Kidney epithelial cell (primary cell): ENCODE measurements around the gene CSPG4. TPM values are rescaled to one million over a fixed set of nuclear protein-coding genes. Genes with fewer than 3 reads are reported as not detected.
A peak's percentile ranks its signal among the peaks of the same experiment; 100 is the strongest.
"Not testable (repeated sequence)": the region's sequence is repeated elsewhere in the genome, so short reads cannot be mapped to it uniquely, and the experiment has no call there.

Experiments used
- DNase-seq: peaks from one replicate; pipeline ENCODE4 v3.0.0-alpha.2; 2010; ENCODE audit warnings: low read depth
- H3K27me3 ChIP-seq: 2 replicates; pipeline ENCODE4 v1.6.0; 2011; ENCODE audit warnings: low read length; ENCODE audit not compliant: control insufficient read depth, insufficient read depth
- H3K36me3 ChIP-seq: 2 replicates; pipeline ENCODE4 v1.5.1; 2011; ENCODE audit warnings: low read length; ENCODE audit not compliant: control insufficient read depth, insufficient read depth
- H3K4me3 ChIP-seq: 2 replicates; pipeline ENCODE4 v1.5.1; 2011; ENCODE audit warnings: low read depth, mild to moderate bottlenecking, control low read depth, low read length
- total RNA-seq: library from RNA; depleted of rRNA; stranded (reverse); fragments of >200 nt; gene quantifications from 2 replicates; pipeline ENCODE4 v1.2.3, GENCODE V29; 2015
- TF ChIP-seq, protein P1 (sequence below): IDR thresholded peaks from 2 replicates; pipeline ENCODE4 v1.5.1; 2011; ENCODE audit warnings: mild to moderate bottlenecking, moderate library complexity, low read length, control low read depth, inconsistent platforms; ENCODE audit not compliant: insufficient read depth, poor library complexity, severe bottlenecking

The CSPG4 gene
- total RNA-seq, 1 donor from 2014 or later, result 1.7 TPM

DNA sequence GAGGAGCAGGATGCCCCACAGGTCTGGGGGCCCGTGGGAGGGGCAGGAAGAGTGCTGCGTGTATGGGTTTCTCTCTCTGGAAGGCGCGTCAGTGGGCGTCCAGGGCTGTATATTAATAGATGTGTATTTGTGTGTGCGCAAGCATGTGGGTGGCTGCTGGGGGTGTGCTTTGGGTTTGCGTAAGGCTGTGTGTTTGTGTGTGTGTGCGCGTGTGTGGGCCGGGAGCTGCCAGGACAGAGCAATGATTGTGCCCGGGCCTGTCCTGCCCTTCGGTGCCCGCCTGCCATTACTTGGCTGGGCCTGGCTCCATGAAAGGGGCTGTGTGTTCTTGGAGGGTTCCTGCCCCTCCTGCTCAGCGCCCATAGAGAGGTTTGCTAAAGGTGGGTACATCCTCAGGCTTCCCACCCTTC, 16.3 kb downstream of the CSPG4 start:
- Histone ChIP-seq H3K4me3 (no peak overlapping the region), H3K36me3 (no peaks in the 10 kb centered on the region), H3K27me3 (no peaks in the 10 kb centered on the region)
- DNase-seq, result no peak
- TF ChIP-seq, protein P1, sequence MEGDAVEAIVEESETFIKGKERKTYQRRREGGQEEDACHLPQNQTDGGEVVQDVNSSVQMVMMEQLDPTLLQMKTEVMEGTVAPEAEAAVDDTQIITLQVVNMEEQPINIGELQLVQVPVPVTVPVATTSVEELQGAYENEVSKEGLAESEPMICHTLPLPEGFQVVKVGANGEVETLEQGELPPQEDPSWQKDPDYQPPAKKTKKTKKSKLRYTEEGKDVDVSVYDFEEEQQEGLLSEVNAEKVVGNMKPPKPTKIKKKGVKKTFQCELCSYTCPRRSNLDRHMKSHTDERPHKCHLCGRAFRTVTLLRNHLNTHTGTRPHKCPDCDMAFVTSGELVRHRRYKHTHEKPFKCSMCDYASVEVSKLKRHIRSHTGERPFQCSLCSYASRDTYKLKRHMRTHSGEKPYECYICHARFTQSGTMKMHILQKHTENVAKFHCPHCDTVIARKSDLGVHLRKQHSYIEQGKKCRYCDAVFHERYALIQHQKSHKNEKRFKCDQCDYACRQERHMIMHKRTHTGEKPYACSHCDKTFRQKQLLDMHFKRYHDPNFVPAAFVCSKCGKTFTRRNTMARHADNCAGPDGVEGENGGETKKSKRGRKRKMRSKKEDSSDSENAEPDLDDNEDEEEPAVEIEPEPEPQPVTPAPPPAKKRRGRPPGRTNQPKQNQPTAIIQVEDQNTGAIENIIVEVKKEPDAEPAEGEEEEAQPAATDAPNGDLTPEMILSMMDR, result no peak

- no peak for DNase-seq
- TF ChIP-seq, protein P1, result no peak
- no peaks in the 10 kb centered on the region for H3K36me3 ChIP-seq
- H3K27me3 ChIP-seq, result no peaks in the 10 kb centered on the region
- H3K4me3 ChIP-seq, result no peak overlapping the region
Observed at GRCh38 chr15:75695634-75696310, 16.9 kb downstream of the CSPG4 start.

GRCh38 chr15:75695220-75695619, 17.4 kb downstream of the CSPG4 start:
- TF ChIP-seq, protein P1, result no peak
- Histone ChIP-seq H3K4me3 (no peak overlapping the region), H3K36me3 (no peaks in the 10 kb centered on the region), H3K27me3 (no peaks in the 10 kb centered on the region)
- no peak for DNase-seq

GRCh38 chr15:75694241-75695182, 18.1 kb downstream of the CSPG4 start:
- Histone ChIP-seq H3K4me3 (no peak overlapping the region), H3K27me3 (no peaks in the 10 kb centered on the region), H3K36me3 (no peaks in the 10 kb centered on the region)
- TF ChIP-seq, protein P1, result peak; percentile 64
- DNase-seq, result peak; percentile 75

- no peak overlapping the region for H3K4me3 ChIP-seq
- no peaks in the 10 kb centered on the region for H3K36me3 ChIP-seq
- DNase-seq, result no peak
- TF ChIP-seq, protein P1, result no peak
- H3K27me3 ChIP-seq, result no peaks in the 10 kb centered on the region
Observed at GRCh38 chr15:75693501-75694240, 19.0 kb downstream of the CSPG4 start.

DNA sequence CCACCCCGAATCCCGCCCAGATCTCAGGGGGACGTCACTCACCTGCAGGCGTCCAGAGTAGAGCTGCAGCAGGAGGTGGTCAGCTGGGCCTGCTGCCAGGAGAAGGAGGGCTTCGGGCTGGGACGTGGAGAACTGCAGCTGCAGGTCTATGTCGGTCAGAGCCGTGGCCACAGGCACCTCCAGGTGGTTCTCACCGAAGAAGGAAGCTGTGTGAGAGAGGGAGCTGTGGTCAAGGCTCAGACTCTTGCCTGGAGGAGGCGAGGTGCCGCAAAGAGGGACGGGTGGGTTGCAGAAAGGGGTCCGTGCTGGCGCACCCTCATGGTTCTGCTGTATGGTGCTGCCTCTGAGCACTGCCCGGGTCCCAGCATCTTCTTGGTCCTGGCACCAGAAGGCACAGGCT, 19.6 kb downstream of the CSPG4 start:
- not testable (repeated sequence) for DNase-seq, H3K4me3 ChIP-seq, H3K36me3 ChIP-seq, H3K27me3 ChIP-seq

GRCh38 chr15:75692311-75692710, 20.3 kb downstream of the CSPG4 start:
- H3K36me3 ChIP-seq, DNase-seq, H3K4me3 ChIP-seq, H3K27me3 ChIP-seq: not testable (repeated sequence)

DNA sequence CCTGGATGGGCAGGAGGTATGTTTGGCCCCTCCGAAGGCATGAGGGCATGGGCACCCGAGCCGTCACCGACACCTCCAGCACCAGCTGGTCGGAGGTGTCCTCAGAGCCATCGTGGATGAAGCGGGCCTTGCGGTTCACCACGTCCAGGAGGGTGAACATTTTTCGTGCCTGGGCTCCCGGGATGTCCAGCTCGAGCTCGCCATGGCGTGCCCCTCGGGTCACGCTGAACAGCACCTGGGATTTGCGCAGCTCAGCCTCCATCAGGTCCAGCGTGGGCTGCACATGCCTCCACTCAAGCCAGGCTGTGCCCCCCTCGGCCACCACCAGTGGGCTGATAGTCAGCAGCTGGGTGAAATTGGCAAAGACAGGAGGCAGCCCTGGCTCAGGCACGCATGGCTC, 23.2 kb downstream of the CSPG4 start:
- H3K4me3 ChIP-seq, H3K36me3 ChIP-seq, H3K27me3 ChIP-seq, DNase-seq: not testable (repeated sequence)
